HG03378 (cell line): ENCODE data around the gene POU3F1.
A peak's percentile ranks its signal among the peaks of the same experiment; 100 is the strongest.

Experiments
- ATAC-seq: cut with Tn5 transposase; IDR thresholded peaks from one replicate; pipeline ENCODE4 v1.9.1; 2021; ENCODE audit warnings: mild to moderate bottlenecking, moderate library complexity; ENCODE audit not compliant: unreplicated experiment

The POU3F1 gene

GRCh38 chr1:38029081-38029681 lies 17.4 kb downstream of the POU3F1 start:
- no peak for ATAC-seq

DNA sequence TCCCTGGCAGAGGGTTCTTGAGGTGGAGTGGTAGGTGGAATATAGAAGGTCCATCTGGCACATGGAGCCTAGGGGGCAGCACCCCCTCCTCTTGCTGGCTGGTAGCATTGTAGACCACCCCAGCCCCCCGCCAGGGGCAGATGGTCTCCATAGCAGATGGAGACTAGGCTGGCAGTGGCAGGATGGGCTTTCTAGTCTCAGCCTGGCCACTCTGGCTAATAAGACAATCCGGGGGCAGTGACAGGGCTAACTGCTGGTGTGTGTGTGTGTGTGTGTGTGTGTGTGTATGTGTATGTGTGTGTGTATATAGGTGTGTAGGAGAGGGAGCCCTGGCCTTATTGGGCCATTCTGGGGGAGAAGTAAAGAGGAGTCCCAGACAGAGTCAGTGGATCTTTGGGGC lies 17.9 kb downstream of the POU3F1 start:
- no peak for ATAC-seq

- ATAC-seq, result peak; percentile 61
These were observed 18.4 kb downstream of the POU3F1 start for GRCh38 chr1:38028105-38028591.

- no peak for ATAC-seq
These were observed 19.1 kb downstream of the POU3F1 start for GRCh38 chr1:38027201-38028104.

- ATAC-seq, result no peak
These were observed 19.9 kb downstream of the POU3F1 start for GRCh38 chr1:38026592-38027200.

DNA sequence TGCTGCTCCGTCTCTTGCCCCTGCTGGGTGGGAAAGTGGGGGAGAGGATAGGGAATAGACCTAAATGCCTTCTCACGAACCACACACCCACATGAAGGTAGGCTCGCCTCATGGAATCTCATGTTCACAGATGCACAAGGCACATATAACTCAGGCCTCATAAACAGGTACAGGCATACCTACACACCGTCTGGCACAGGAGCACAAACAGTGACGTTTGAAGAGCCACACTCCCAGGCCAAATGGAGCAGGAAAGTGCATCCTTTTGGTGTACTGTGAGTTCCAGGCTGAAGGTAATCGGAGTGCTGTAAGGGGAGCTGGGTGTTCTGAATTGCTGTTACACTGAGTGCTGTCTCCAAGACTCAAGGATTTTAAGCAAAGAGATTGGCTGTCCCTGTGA lies 20.9 kb downstream of the POU3F1 start:
- ATAC-seq, result no peak

DNA sequence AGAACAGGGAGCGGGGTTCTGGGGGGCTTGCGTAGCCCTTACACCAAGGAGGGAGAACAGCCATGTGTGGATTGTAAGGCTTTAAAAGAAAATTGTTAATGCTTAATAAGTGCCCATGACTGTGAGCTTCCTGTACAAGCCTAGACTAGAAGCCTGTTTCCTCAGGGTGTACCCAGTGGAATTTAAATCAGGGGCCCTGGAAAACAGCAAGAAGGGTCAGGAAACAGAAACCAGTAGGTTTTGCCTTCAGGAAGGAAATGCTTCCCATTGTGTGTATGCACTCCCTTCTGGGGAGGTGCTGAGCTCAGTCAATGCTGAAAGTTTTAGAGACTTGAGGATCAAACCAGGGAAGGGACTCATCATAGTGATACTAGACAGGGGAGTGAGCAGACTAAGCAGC lies 21.4 kb downstream of the POU3F1 start:
- no peak for ATAC-seq

- ATAC-seq, result no peak
These were observed 23.8 kb downstream of the POU3F1 start for GRCh38 chr1:38022810-38023209.

DNA sequence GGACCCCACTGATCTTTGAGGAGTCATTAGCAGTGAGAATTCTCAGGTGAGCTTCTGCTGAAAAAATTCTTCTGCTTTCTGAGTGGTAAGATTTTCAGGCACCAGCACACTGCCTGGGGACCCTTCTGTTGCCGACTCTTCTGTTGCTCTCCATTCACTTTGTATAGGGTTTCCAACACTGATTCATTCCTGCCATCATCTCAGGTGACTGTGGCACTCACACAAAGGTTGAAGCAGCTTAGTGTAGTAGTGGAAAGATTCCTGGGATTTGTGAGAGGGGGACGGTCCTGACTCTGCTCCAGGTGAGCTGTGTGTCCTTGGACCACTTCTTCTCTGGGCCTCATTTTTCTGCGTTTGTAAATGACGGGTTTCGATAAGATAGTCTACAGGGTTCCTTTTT lies 24.6 kb downstream of the POU3F1 start:
- no peak for ATAC-seq

- no peak for ATAC-seq
These were observed 26.2 kb downstream of the POU3F1 start for GRCh38 chr1:38020396-38020795.

DNA sequence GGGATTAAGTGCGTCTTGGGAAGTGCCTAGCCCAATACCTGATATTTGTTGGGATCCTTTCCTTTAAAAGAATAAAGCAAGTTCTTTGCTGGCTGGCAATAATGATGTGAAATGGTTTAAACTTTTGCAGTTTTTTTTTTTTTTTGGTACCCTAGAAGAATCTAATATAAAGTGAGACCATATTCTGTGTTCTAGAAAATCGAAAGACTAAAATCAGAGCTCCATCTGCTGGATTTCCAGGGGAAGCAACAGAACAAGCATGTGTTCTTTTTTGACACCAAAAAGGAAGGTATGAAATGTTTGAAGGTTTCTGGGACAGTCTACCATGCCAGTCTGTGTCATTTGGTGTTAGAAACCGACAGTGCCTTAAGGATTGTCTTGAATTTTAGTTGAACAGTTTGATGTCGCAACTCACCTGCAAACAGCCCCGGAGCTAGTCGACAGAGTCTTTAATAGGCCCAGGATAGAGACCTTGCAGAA lies 27.7 kb downstream of the POU3F1 start:
- ATAC-seq, result no peak

DNA sequence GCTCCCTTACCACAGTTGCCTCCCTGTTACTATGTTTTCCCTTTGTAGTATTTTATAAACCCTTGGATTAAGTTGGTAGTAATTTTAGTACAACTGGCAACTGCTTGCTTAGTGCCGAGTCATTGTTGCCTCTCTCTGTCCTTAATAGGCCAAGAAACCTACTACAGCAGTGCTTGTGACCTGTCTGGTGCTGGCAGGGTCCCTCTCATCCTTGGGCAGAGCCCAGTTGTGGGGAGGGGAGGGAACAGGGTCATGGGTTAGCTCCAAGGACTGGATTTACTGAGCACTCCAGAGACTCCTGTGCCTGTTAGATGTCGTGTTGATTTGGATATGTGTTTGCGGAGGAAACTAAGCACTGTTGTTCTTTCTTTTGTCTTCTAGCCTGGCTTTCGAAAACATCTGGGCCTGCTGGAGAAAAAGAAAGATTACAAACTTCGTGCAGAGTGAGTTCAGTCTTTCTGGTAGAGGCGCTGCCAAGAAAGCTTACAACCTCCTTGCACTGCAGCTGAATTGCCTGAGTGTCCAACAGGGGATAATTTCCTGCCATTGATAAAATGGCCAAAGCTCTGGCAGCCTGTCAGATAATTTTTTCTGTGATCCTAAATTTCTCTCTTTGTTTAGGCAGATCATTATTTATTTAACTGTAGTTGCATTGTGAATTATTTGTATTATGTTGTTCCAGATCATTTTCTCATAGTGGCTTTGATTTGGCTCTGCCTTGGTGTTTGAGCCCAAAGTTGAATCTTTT lies 30.4 kb downstream of the POU3F1 start:
- ATAC-seq, result no peak

GRCh38 chr1:38014724-38015424 lies 31.7 kb downstream of the POU3F1 start:
- no peak for ATAC-seq

DNA sequence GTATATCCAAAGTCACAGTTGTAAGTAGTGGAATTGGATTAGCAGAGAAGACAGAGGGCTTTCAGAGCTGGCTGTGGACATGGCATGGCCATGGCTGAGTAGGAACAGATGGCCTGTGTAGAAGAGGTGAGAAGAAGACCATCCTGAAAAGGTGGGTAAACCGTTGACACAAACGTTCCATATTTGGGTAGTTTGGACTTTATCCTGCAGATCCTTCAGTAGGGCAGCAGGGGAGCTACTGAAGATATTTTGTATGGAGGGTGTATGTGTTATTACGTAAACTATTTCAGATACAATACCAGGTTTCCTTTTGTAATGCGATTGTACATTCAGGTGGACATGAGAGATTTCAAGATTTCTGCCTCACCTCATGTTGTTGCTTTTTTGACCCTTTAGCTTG lies 32.4 kb downstream of the POU3F1 start:
- ATAC-seq, result no peak

- no peak for ATAC-seq
These were observed 33.4 kb downstream of the POU3F1 start for GRCh38 chr1:38013227-38013622.

- ATAC-seq, result peak; percentile 91
These were observed 34.0 kb downstream of the POU3F1 start, which contains the start of gene UTP11 for GRCh38 chr1:38012363-38013226. UTP11 (plus strand) TSS chr1:38012734; CDS start chr1:38012803, 69 bp downstream.

GRCh38 chr1:38009841-38010180 lies 36.8 kb downstream of the POU3F1 start:
- ATAC-seq, result no peak

DNA sequence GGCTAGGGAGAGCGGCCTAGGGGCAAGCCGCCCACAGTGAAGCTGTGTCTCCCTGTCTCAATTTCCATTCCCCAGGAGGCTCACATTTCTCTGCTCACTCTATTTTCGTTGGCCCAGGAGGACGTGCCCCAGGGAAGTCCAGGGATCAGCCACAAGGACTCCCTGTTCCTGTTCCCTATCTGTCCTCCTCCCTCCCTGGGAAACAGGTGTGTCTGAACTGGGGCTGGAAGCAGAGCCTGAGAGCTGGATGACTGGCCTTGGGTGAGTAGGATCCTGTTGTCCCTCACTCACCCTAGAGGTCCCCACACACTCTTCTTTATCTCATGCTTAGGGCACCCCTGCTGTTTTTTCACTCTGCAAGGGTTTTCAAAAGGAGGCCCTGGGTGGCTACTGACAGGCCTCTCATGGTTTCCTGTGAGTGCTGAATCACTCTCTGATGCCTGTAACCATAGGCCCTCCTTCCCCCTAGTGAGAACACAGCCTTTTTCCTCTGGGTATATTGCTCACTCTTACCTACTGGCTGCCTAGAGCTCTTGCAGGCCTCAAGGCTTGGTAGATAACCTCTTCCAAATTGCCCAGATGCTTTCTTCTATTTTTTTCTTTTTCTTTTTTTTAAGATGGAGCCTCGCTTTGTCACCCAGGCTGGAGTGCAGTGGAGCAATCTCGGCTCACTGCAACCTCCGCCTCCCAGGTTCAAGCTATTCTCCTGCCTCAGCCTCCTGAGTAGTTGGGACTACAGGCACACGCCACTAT lies 37.3 kb downstream of the POU3F1 start:
- no peak for ATAC-seq
